ENCODE measurements around the gene SHISA7.

GRCh38 chr19:55474269-55475265, 31.5 kb upstream of the SHISA7 start:
- TF ChIP-seq, protein P1, sequence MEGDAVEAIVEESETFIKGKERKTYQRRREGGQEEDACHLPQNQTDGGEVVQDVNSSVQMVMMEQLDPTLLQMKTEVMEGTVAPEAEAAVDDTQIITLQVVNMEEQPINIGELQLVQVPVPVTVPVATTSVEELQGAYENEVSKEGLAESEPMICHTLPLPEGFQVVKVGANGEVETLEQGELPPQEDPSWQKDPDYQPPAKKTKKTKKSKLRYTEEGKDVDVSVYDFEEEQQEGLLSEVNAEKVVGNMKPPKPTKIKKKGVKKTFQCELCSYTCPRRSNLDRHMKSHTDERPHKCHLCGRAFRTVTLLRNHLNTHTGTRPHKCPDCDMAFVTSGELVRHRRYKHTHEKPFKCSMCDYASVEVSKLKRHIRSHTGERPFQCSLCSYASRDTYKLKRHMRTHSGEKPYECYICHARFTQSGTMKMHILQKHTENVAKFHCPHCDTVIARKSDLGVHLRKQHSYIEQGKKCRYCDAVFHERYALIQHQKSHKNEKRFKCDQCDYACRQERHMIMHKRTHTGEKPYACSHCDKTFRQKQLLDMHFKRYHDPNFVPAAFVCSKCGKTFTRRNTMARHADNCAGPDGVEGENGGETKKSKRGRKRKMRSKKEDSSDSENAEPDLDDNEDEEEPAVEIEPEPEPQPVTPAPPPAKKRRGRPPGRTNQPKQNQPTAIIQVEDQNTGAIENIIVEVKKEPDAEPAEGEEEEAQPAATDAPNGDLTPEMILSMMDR (conservative IDR thresholded peaks at IDR 0.05; ENCODE audit: low read length): no peak
- TF ChIP-seq EZH2phosphoT487 (IDR thresholded peaks at IDR 0.05; ENCODE audit: borderline replicate concordance): no peak
